Measurements from ENCODE around the gene TCF23. TPM values are rescaled to one million over a fixed set of nuclear protein-coding genes. Genes with fewer than 3 reads are reported as not detected.
A peak's percentile ranks its signal among the peaks of the same experiment; 100 is the strongest.

TCF23 gene
- total and polyA plus RNA-seq, 2 of the 8 experiments (the other 6 are each of a cell fraction or from before 2014, with no cell fraction given): 0.02 TPM; not detected in 1

- Histone ChIP-seq H2BK20ac (ENCODE audit: low read length) (no peak overlapping the region), H3K23ac (ENCODE audit: insufficient read length) (no peak overlapping the region), H3K18ac (ENCODE audit: extremely low read depth, low read length) (peak overlapping the region; percentile 51; the same call in 1 of the 2 replicates), H3K79me2 (ENCODE audit: control insufficient read depth in 1 of 2, insufficient read depth in 2 of 2, low read length in 2 of 2) (no peaks in the 10 kb centered on the region), H3K27me3 (replicated peaks in 1 of 4; ENCODE audit: control insufficient read depth in 3 of 4, extremely low read depth in 1 of 4, insufficient read depth in 3 of 4, low read length in 3 of 4) (peaks cover 8 to 56% (median 42%) of the 10 kb centered on the region in 4 experiments), H3K14ac (ENCODE audit: insufficient read length) (no peak overlapping the region), H3K9me3 (ENCODE audit: insufficient read depth in 2 of 2, low read depth in 1 of 2, low read length in 1 of 2) (no peaks in the 10 kb centered on the region), H3K9ac (replicated peaks in 1 of 4; ENCODE audit: extremely low read depth in 1 of 4, low read depth in 3 of 4, low read length in 3 of 4) (no peak overlapping the region), H4K20me1 (replicated peaks in 1 of 2; ENCODE audit: control insufficient read depth in 1 of 2, insufficient read depth in 2 of 2, low read length in 2 of 2) (no peaks in the 10 kb centered on the region), H3K23me2 (ENCODE audit: low read depth, low read length) (peaks cover 10% of the 10 kb centered on the region), H4K91ac (replicated peaks; ENCODE audit: insufficient read length, low read length) (no peak overlapping the region), H4K5ac (ENCODE audit: insufficient read length, low read depth, low read length) (no peak overlapping the region), H2BK5ac (ENCODE audit: low read depth, low read length) (no peak overlapping the region), H2AFZ (ENCODE audit: low read length) (peak overlapping the region; percentile 86; the same call in 1 of the 2 replicates), H3K4me1 (replicated peaks in 1 of 4; ENCODE audit: control insufficient read depth in 3 of 4, insufficient read depth in 4 of 4, low read length in 3 of 4) (peaks cover 0 to 12% (median 7%) of the 10 kb centered on the region in 4 experiments; a peak in 5 of 7 replicates), H3K4me3 (ENCODE audit: extremely low read depth in 1 of 4, insufficient read depth in 2 of 4, low read depth in 3 of 4, low read length in 4 of 4) (peak overlapping the region; percentile 40 to 68 (median 52)), H4K8ac (ENCODE audit: extremely low read depth, insufficient read depth, low read length) (peak overlapping the region; percentile 88; the same call in 1 of the 2 replicates), H3K27ac (ENCODE audit: low read depth, low read length) (no peak overlapping the region), H2BK12ac (ENCODE audit: low read depth, low read length) (no peak overlapping the region), H2BK120ac (replicated peaks; ENCODE audit: low read depth, low read length) (no peak overlapping the region), H3K4me2 (ENCODE audit: insufficient read depth in 1 of 2, low read depth in 2 of 2, low read length in 2 of 2) (peak overlapping the region; percentile 94 to 98), H2AK5ac (ENCODE audit: low read depth, low read length) (no peak overlapping the region), H2BK15ac (ENCODE audit: low read length) (no peak overlapping the region), H3K36me3 (ENCODE audit: control insufficient read depth in 2 of 4, insufficient read depth in 4 of 4, low read length in 3 of 4) (no peaks in the 10 kb centered on the region), H3K4ac (replicated peaks; ENCODE audit: insufficient read length, low read depth, low read length) (no peak overlapping the region), H3K56ac (replicated peaks; ENCODE audit: insufficient read length, low read depth, low read length) (no peak overlapping the region), H3K79me1 (ENCODE audit: low read depth, low read length) (no peaks in the 10 kb centered on the region)
- no peak for FAIRE-seq
- CTCF ChIA-PET (ENCODE audit: partially characterized antibody): interaction anchor here (0.7 to 1.2 kb wide), 4 partner anchors 8 to 52 kb away, joined by 3 to 6 read pairs (median 4); no protein-coding TSS in a partner anchor
- WGBS, 2 experiments (ENCODE audit: extremely low coverage in 1 of 2, insufficient coverage in 1 of 2, insufficient read length in 1 of 2, insufficient replicate concordance in 2 of 2, low coverage in 1 of 2, low lambda C conversion rate in 2 of 2, missing lambda C conversion rate in 1 of 2): 53% methylated on average over 10 of the region's 14 CpGs; no CpG with 5 or more reads in 1 of the 2 experiments
- POLR2A ChIA-PET (ENCODE audit: partially characterized antibody): interaction anchor here (0.6 to 1.5 kb wide), 7 partner anchors 8 to 63 kb away, joined by 3 to 5 read pairs (median 4); partner anchors contain the start of gene PREB
- no peak for DNase-seq (ENCODE audit: low read depth in 1 of 2, low spot score in 2 of 2)
- TF ChIP-seq ASH2L (IDR thresholded peaks at IDR 0.05; ENCODE audit: low read length) (no peak), EGR1 (IDR thresholded peaks at IDR 0.05; ENCODE audit: borderline replicate concordance, low read depth, low read length) (no peak), BRCA1 (IDR thresholded peaks at IDR 0.05; ENCODE audit: low read depth, low read length) (no peak), CHD2 (IDR thresholded peaks at IDR 0.05; ENCODE audit: low read length) (no peak), ATF3 (IDR thresholded peaks at IDR 0.05; ENCODE audit: insufficient read depth, low read depth, low read length) (no peak)
Observed at GRCh38 chr2:27117995-27118524, 30.7 kb upstream of the TCF23 start.
